H1 (cell line): ENCODE data around the gene SCGB1A1. TPM values are rescaled to one million over a fixed set of nuclear protein-coding genes. Genes with fewer than 3 reads are reported as not detected.

ENCODE experiments used
- BACH1 ChIP-seq: IDR thresholded peaks from 2 replicates; pipeline ENCODE4 v1.6.1; 2012; ENCODE audit warnings: low read length, improper control_type of control experiment
- CTBP2 ChIP-seq: IDR thresholded peaks from 2 replicates; pipeline ENCODE4 v1.7.0; 2011; ENCODE audit warnings: borderline replicate concordance, mild to moderate bottlenecking, moderate library complexity, mixed read lengths, low read length; ENCODE audit not compliant: insufficient read depth, insufficient read length
- EZH2 ChIP-seq: fragments of 200-600 bp; sonication (generic); IDR thresholded peaks from 2 replicates; pipeline ENCODE4 v1.7.1; 2012; ENCODE audit warnings: low read depth, mild to moderate bottlenecking, moderate library complexity, low read length, inconsistent platforms; ENCODE audit not compliant: severe bottlenecking
- TCF12 ChIP-seq: IDR thresholded peaks from 2 replicates; pipeline ENCODE4 v1.6.1; 2011; ENCODE audit warnings: low read depth, mild to moderate bottlenecking, low read length
- polyA plus RNA-seq, 7 experiments: library from polyadenylated mRNA; depleted of rRNA in 3 of 7; stranded (reverse) in 5 of 7; unstranded in 2 of 7; fragments of >200 nt in 5 of 7; fragments of 200-250 nt in 2 of 7; gene quantifications; 1 replicate in 5 of 7; 2 replicates in 1 of 7; 4 replicates in 1 of 7; pipeline versions ENCODE4 v1.2.1 to v1.2.3, GENCODE V29; 2011 to 2013; ENCODE audit warnings: missing spikeins in 2 of 7, mixed read lengths in 2 of 7
- total RNA-seq: library from RNA; stranded (reverse); fragmentation: NEBNext Ultra II Directional; extraction: Animal tissue kit (Norgen Biotek cat#: 25700); gene quantifications from 2 replicates; pipeline ENCODE4 v1.2.1, GENCODE V29; 2021

Gene SCGB1A1
- total and polyA plus RNA-seq, 2 of the 8 experiments (the other 6 are each of a cell fraction or from before 2014, with no cell fraction given) = not detected

- TF ChIP-seq EZH2 (no peak), CTBP2 (no peak), BACH1 (no peak), TCF12 (no peak)
These were observed 12.8 kb upstream of the SCGB1A1 start (continued) for GRCh38 chr11:62406034-62406433.
